ENCODE data around the gene KCNJ15. TPM values are rescaled to one million over a fixed set of nuclear protein-coding genes. Genes with fewer than 3 reads are reported as not detected.

KCNJ15 gene
- total and polyA plus RNA-seq, 2 of the 8 experiments (the other 6 are each of a cell fraction or from before 2014, with no cell fraction given), result under 0.01 TPM; not detected in 1

DNA sequence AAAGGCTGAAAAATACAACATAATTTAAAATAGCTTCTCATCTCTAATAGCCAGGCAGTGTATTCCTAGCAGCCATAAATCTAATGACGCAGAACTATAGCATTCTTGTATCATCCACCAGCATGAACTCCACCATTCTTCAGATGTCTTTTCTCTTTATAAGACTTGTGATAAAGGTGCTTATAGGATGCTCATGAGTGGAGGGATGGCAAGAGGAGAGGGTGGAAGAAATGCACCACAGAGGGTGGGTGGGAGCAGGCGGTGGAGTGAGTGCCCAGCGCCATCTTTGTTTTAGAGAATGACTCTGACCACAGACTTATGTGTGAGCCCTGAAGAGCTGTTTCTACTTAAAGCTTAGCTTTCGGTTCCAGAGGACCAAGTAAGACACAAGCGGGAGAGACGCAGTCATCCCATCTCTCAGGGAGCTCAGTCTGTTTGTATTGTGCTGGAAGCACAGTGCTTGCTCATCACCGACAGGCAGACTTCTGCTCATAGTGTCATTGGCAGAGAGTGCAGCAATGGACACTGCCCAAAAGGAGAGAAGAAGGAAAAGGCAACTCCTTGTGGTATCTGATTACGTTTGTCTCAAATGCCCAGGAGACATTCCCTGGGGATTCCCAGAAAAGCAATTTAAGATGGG, 65.6 kb downstream of the KCNJ15 start:
- DNase-seq (ENCODE audit: low read depth in 1 of 2, low spot score in 2 of 2), result no peak
- WGBS, 2 experiments (ENCODE audit: extremely low coverage in 1 of 2, insufficient coverage in 1 of 2, insufficient read length in 1 of 2, insufficient replicate concordance in 2 of 2, low coverage in 1 of 2, low lambda C conversion rate in 2 of 2, missing lambda C conversion rate in 1 of 2), result 91% methylated on average over 8 of the region's 8 CpGs; no CpG with 5 or more reads in 1 of the 2 experiments
- no peak overlapping the region for H3K4ac ChIP-seq (replicated peaks; ENCODE audit: insufficient read length, low read depth, low read length)
- TF ChIP-seq, protein P1, sequence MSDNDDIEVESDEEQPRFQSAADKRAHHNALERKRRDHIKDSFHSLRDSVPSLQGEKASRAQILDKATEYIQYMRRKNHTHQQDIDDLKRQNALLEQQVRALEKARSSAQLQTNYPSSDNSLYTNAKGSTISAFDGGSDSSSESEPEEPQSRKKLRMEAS (IDR thresholded peaks at IDR 0.05), result no peak
- TF ChIP-seq YY1 (IDR thresholded peaks at IDR 0.05; ENCODE audit: low read depth, low read length) (no peak), KDM5A (IDR thresholded peaks at IDR 0.05; ENCODE audit: low read length) (no peak), RNF2 (IDR thresholded peaks at IDR 0.05; ENCODE audit: borderline replicate concordance, low read depth, low read length, missing control alignments, poor library complexity, severe bottlenecking) (no peak), CHD1 (IDR thresholded peaks at IDR 0.05; ENCODE audit: low read depth, low read length) (no peak), SRF (IDR thresholded peaks at IDR 0.05; ENCODE audit: low read depth, low read length) (no peak), PHF8 (conservative IDR thresholded peaks at IDR 0.05; ENCODE audit: low read depth, low read length) (no peak), GTF2F1 (IDR thresholded peaks at IDR 0.05; ENCODE audit: borderline replicate concordance, low read depth, low read length) (no peak), RAD21 (IDR thresholded peaks at IDR 0.05 in 1 of 2, conservative IDR thresholded peaks at IDR 0.05 in 1 of 2; ENCODE audit: low read depth in 2 of 2, low read length in 2 of 2) (no peak)
- no peak overlapping the region for H3K4me2 ChIP-seq (ENCODE audit: insufficient read depth in 1 of 2, low read depth in 2 of 2, low read length in 2 of 2)
- no peaks in the 10 kb centered on the region for H4K20me1 ChIP-seq (replicated peaks in 1 of 2; ENCODE audit: control insufficient read depth in 1 of 2, insufficient read depth in 2 of 2, low read length in 2 of 2)
- H2BK20ac ChIP-seq (ENCODE audit: low read length), result no peak overlapping the region
- ChIA-PET CTCF (ENCODE audit: partially characterized antibody) (interaction anchor here (1.2 to 6.1 kb wide), 4 partner anchors 9 to 30 kb away, joined by 3 to 34 read pairs (median 4); no protein-coding TSS in a partner anchor), POLR2A (ENCODE audit: partially characterized antibody) (no interaction called here)
- H3K9ac ChIP-seq (replicated peaks in 1 of 4; ENCODE audit: extremely low read depth in 1 of 4, low read depth in 3 of 4, low read length in 3 of 4), result no peak overlapping the region
- no peaks in the 10 kb centered on the region for H3K27me3 ChIP-seq (replicated peaks in 1 of 4; ENCODE audit: control insufficient read depth in 3 of 4, extremely low read depth in 1 of 4, insufficient read depth in 3 of 4, low read length in 3 of 4)
- no peaks in the 10 kb centered on the region for H3K9me3 ChIP-seq (ENCODE audit: insufficient read depth in 2 of 2, low read depth in 1 of 2, low read length in 1 of 2)
- no peak overlapping the region for H2AK5ac ChIP-seq (ENCODE audit: low read depth, low read length)
- no peaks in the 10 kb centered on the region for H3K79me1 ChIP-seq (ENCODE audit: low read depth, low read length)
- H3K23ac ChIP-seq (ENCODE audit: insufficient read length), result no peak overlapping the region
- no peak overlapping the region for H3K14ac ChIP-seq (ENCODE audit: insufficient read length)
- no peak for FAIRE-seq
- H4K5ac ChIP-seq (ENCODE audit: insufficient read length, low read depth, low read length), result no peak overlapping the region
- no peak overlapping the region for H3K4me3 ChIP-seq (ENCODE audit: extremely low read depth in 1 of 4, insufficient read depth in 2 of 4, low read depth in 3 of 4, low read length in 4 of 4)
- no peak overlapping the region for H2BK120ac ChIP-seq (replicated peaks; ENCODE audit: low read depth, low read length)
- H2AFZ ChIP-seq (ENCODE audit: low read length), result no peak overlapping the region
- H4K8ac ChIP-seq (ENCODE audit: extremely low read depth, insufficient read depth, low read length), result no peak overlapping the region; the same call in 1 of the 2 replicates
- H2BK5ac ChIP-seq (ENCODE audit: low read depth, low read length), result no peak overlapping the region
- H3K23me2 ChIP-seq (ENCODE audit: low read depth, low read length), result no peaks in the 10 kb centered on the region
- no peak overlapping the region for H3K18ac ChIP-seq (ENCODE audit: extremely low read depth, low read length)
- peaks cover 1 to 14% (median 9%) of the 10 kb centered on the region in 4 experiments; a peak in 6 of 7 replicates for H3K4me1 ChIP-seq (replicated peaks in 1 of 4; ENCODE audit: control insufficient read depth in 3 of 4, insufficient read depth in 4 of 4, low read length in 3 of 4)
- no peak overlapping the region for H3K56ac ChIP-seq (replicated peaks; ENCODE audit: insufficient read length, low read depth, low read length)
- no peak overlapping the region for H2BK15ac ChIP-seq (ENCODE audit: low read length)
- no peaks in the 10 kb centered on the region for H3K79me2 ChIP-seq (ENCODE audit: control insufficient read depth in 1 of 2, insufficient read depth in 2 of 2, low read length in 2 of 2)
- no peak overlapping the region for H2BK12ac ChIP-seq (ENCODE audit: low read depth, low read length)
- H3K36me3 ChIP-seq (ENCODE audit: control insufficient read depth in 2 of 4, insufficient read depth in 4 of 4, low read length in 3 of 4), result no peaks in the 10 kb centered on the region
- no peak overlapping the region for H4K91ac ChIP-seq (replicated peaks; ENCODE audit: insufficient read length, low read length)
- no peak overlapping the region for H3K27ac ChIP-seq (ENCODE audit: low read depth, low read length)

Data from H1 (cell line).